Hepatocyte (in vitro differentiated cells): ENCODE measurements around the gene TMEM63A. TPM values are rescaled to one million over a fixed set of nuclear protein-coding genes. Genes with fewer than 3 reads are reported as not detected.

ENCODE experiments used
- DNase-seq: peaks from one replicate; pipeline ENCODE4 v3.0.0-alpha.2; 2016; ENCODE audit warnings: low spot score
- H2AFZ ChIP-seq: fragments of 200-600 bp; sonication (generic); 2 replicates; pipeline ENCODE4 v1.6.0; 2016; ENCODE audit warnings: antibody characterized with exemption, mild to moderate bottlenecking
- H3K27ac ChIP-seq: fragments of 200-600 bp; sonication (generic); 2 replicates; pipeline ENCODE4 v1.5.1; 2016; ENCODE audit warnings: mild to moderate bottlenecking
- H3K27me3 ChIP-seq: fragments of 200-600 bp; sonication (generic); 2 replicates; pipeline ENCODE4 v1.6.1; 2016
- H3K36me3 ChIP-seq: fragments of 200-600 bp; sonication (generic); replicated peaks from 2 replicates; pipeline ENCODE4 v1.5.1; 2016; ENCODE audit warnings: low read depth; ENCODE audit not compliant: insufficient read depth
- H3K4me1 ChIP-seq: fragments of 200-600 bp; sonication (generic); 2 replicates; pipeline ENCODE4 v1.5.1; 2016; ENCODE audit warnings: mild to moderate bottlenecking, moderate library complexity; ENCODE audit not compliant: insufficient read depth
- H3K4me2 ChIP-seq: fragments of 200-600 bp; sonication (generic); 2 replicates; pipeline ENCODE4 v1.6.0; 2016
- H3K4me3 ChIP-seq: fragments of 200-600 bp; sonication (generic); 2 replicates; pipeline ENCODE4 v1.5.1; 2016; ENCODE audit warnings: mild to moderate bottlenecking
- H3K79me2 ChIP-seq: fragments of 200-600 bp; sonication (generic); 2 replicates; pipeline ENCODE4 v1.6.0; 2017; ENCODE audit warnings: mild to moderate bottlenecking
- H3K9me2 ChIP-seq: fragments of 200-600 bp; sonication (generic); replicated peaks from 2 replicates; pipeline ENCODE4 v1.6.0; 2017; ENCODE audit warnings: mild to moderate bottlenecking; ENCODE audit not compliant: insufficient read depth
- H3K9me3 ChIP-seq: fragments of 200-600 bp; sonication (generic); 2 replicates; pipeline ENCODE4 v1.5.1; 2016; ENCODE audit warnings: low read depth, mild to moderate bottlenecking
- H4K20me1 ChIP-seq: fragments of 200-600 bp; sonication (generic); 2 replicates; pipeline ENCODE4 v1.6.0; 2016; ENCODE audit warnings: mild to moderate bottlenecking; ENCODE audit not compliant: insufficient read depth, poor library complexity, severe bottlenecking
- EZH2 ChIP-seq: fragments of 200-600 bp; sonication (generic); IDR thresholded peaks from 2 replicates; pipeline ENCODE4 v1.6.1; 2016; ENCODE audit warnings: antibody characterized with exemption, mild to moderate bottlenecking, borderline replicate concordance
- EZH2phosphoT487 ChIP-seq: fragments of 200-600 bp; sonication (generic); IDR thresholded peaks from one replicate; pipeline ENCODE4 v1.6.1; 2018; ENCODE audit warnings: antibody characterized with exemption, mild to moderate bottlenecking, low read depth, moderate library complexity; ENCODE audit not compliant: unreplicated experiment, severe bottlenecking
- WGBS: methylation state at CpG from one replicate; pipeline ENCODE4 v1.1.6; 2016; ENCODE audit warnings: low lambda C conversion rate; ENCODE audit errors: missing lambda C conversion rate; 5-methylcytosine and 5-hydroxymethylcytosine counted together
- polyA plus RNA-seq: library from polyadenylated mRNA; unstranded; fragments of >200 nt; fragmentation: Nextera tagmentation; extraction: Ambion mirVana; gene quantifications from 2 replicates; pipeline ENCODE4 v1.2.1, GENCODE V29; 2016
- total RNA-seq: library from RNA; depleted of rRNA; stranded (reverse); fragments of >200 nt; gene quantifications from 2 replicates; pipeline ENCODE4 v1.2.3, GENCODE V29; 2014
- TF ChIP-seq, protein P1 (sequence below): fragments of 200-600 bp; sonication (generic); IDR thresholded peaks from 2 replicates; pipeline ENCODE4 v1.5.1; 2016; ENCODE audit warnings: antibody characterized with exemption, mild to moderate bottlenecking; ENCODE audit not compliant: poor library complexity

Gene TMEM63A
- total and polyA plus RNA-seq, 2 experiments from 2014 or later = 38.8 to 47.5 TPM

DNA sequence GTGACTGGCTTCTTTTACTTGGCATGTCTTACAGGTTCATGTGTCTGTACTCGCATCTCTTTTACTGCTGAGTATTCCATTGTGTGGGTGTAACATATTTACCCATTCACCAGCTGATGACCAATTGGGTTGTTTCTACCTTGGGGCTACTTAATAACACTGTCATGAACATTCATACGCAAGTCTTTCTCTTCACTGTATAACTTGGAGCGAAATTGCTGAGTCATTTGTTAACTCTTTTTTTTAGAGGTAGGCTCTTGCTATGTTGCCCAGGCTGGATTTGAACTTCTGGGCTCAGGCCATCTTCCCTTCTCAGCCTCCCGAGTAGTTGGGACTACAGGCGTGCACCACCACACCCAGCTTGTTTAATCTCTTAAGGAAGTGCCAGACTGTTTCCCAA lies 35.4 kb upstream of the TMEM63A start:
- Histone ChIP-seq H3K36me3 (no peaks in the 10 kb centered on the region), H3K27ac (no peak overlapping the region), H3K79me2 (peaks cover 9% of the 10 kb centered on the region), H2AFZ (no peak overlapping the region), H3K4me2 (no peak overlapping the region), H4K20me1 (no peaks in the 10 kb centered on the region), H3K27me3 (no peaks in the 10 kb centered on the region), H3K9me2 (no peaks in the 10 kb centered on the region), H3K4me1 (peaks cover 9% of the 10 kb centered on the region), H3K4me3 (no peak overlapping the region), H3K9me3 (no peaks in the 10 kb centered on the region)
- WGBS = 98% methylated on average over 5 of the region's 5 CpGs
- no peak for DNase-seq
- no peak for TF ChIP-seq EZH2
- TF ChIP-seq, protein P1, sequence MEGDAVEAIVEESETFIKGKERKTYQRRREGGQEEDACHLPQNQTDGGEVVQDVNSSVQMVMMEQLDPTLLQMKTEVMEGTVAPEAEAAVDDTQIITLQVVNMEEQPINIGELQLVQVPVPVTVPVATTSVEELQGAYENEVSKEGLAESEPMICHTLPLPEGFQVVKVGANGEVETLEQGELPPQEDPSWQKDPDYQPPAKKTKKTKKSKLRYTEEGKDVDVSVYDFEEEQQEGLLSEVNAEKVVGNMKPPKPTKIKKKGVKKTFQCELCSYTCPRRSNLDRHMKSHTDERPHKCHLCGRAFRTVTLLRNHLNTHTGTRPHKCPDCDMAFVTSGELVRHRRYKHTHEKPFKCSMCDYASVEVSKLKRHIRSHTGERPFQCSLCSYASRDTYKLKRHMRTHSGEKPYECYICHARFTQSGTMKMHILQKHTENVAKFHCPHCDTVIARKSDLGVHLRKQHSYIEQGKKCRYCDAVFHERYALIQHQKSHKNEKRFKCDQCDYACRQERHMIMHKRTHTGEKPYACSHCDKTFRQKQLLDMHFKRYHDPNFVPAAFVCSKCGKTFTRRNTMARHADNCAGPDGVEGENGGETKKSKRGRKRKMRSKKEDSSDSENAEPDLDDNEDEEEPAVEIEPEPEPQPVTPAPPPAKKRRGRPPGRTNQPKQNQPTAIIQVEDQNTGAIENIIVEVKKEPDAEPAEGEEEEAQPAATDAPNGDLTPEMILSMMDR = no peak
- no peak for TF ChIP-seq EZH2phosphoT487

DNA sequence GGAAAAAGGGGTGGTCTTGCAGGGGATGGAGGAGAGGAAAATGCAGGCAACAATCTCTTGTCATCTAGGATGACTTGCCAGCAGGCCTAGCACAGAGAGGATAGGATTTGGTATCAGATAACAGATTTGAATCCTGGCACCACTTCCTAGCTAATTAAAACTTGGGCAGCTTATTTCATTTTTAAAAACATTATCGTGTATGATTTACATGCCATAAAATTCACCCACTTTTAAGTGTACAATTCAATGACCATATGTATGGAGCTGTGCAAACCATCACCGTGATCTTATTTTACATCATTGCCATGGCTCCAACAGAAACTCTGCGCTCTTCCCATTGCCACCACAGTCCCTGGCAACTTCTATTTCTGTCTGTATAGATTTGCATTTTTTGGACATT lies 34.9 kb upstream of the TMEM63A start:
- 94% methylated on average over 3 of the region's 3 CpGs for WGBS
- TF ChIP-seq EZH2 = no peak
- no peak for TF ChIP-seq EZH2phosphoT487
- TF ChIP-seq, protein P1 = no peak
- DNase-seq = no peak
- Histone ChIP-seq H2AFZ (no peak overlapping the region), H3K27ac (no peak overlapping the region), H3K4me2 (no peak overlapping the region), H3K36me3 (no peaks in the 10 kb centered on the region), H3K79me2 (peaks cover 5% of the 10 kb centered on the region), H3K4me1 (peaks cover 9% of the 10 kb centered on the region), H4K20me1 (no peaks in the 10 kb centered on the region), H3K9me2 (no peaks in the 10 kb centered on the region), H3K27me3 (no peaks in the 10 kb centered on the region), H3K9me3 (no peaks in the 10 kb centered on the region), H3K4me3 (no peak overlapping the region)

DNA sequence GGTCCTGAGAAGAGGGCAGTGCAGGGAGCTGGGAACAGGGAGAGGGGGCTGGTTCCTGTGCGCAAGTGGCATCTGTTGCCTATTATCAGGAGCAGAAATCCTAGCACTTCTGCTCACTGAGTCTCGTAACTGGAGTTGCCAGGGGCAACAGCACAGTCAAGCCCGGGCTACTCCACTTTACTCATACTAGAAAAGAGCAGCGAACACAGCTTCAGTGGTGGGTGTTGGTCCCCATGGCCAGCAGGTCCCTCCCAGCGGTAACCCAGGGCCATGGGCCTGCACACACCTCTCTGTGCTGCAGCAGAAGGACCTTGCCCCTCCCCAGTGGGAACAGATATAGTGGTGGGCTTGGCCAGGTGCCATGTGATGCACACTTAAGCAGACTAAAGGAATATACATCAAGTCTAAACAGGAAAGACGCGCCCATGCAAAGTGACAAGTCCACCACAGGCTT lies 33.4 kb upstream of the TMEM63A start:
- WGBS = 62% methylated on average over 7 of the region's 7 CpGs
- Histone ChIP-seq H3K79me2 (no peaks in the 10 kb centered on the region), H3K27me3 (no peaks in the 10 kb centered on the region), H3K9me2 (no peaks in the 10 kb centered on the region), H3K4me1 (peaks cover 15% of the 10 kb centered on the region), H3K4me2 (peak overlapping the region; percentile 16), H2AFZ (no peak overlapping the region), H3K27ac (peak overlapping the region; percentile 46), H3K9me3 (no peaks in the 10 kb centered on the region), H4K20me1 (no peaks in the 10 kb centered on the region), H3K4me3 (no peak overlapping the region), H3K36me3 (no peaks in the 10 kb centered on the region)
- TF ChIP-seq EZH2 (no peak), EZH2phosphoT487 (no peak)
- TF ChIP-seq, protein P1 = no peak
- DNase-seq = peak; percentile 44

DNA sequence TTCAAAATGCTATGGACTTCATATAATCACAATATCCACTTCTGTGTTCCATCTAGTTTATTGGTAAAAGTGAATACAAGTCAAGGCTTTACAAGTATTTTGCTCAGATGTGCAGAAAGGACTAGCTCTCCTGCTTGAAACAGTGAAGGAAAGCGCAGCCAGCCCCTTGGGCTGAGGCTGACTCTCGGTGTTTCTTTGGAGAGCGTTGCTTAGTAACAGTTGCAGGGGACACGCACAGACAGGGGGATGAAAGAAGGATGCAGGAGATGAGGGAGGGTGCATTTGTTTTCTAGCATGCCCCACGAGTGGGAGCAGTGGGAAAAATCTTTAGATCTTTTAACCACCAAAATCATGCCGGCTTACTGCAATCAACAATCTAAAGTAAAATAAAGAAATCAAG lies 32.8 kb upstream of the TMEM63A start:
- Histone ChIP-seq H3K9me3 (no peaks in the 10 kb centered on the region), H3K4me2 (no peak overlapping the region), H3K27ac (no peak overlapping the region), H2AFZ (no peak overlapping the region), H4K20me1 (no peaks in the 10 kb centered on the region), H3K9me2 (no peaks in the 10 kb centered on the region), H3K79me2 (no peaks in the 10 kb centered on the region), H3K27me3 (no peaks in the 10 kb centered on the region), H3K4me1 (peaks cover 15% of the 10 kb centered on the region), H3K4me3 (no peak overlapping the region), H3K36me3 (no peaks in the 10 kb centered on the region)
- no peak for DNase-seq
- TF ChIP-seq, protein P1 = no peak
- TF ChIP-seq EZH2 (no peak), EZH2phosphoT487 (no peak)
- 66% methylated on average over 6 of the region's 6 CpGs for WGBS
